IPS-18c (cell line): Measurements from ENCODE around the gene SUGP1.

Experiments
- H3K4me3 ChIP-seq: 2 replicates; pipeline ENCODE4 v1.7.0; 2013; ENCODE audit warnings: low read depth, mild to moderate bottlenecking, low read length, moderate library complexity; ENCODE audit not compliant: insufficient read depth
- H3K9me3 ChIP-seq: one replicate; pipeline ENCODE4 v1.6.1; 2013; ENCODE audit warnings: mild to moderate bottlenecking, low read length, moderate library complexity; ENCODE audit not compliant: control insufficient read depth, insufficient read depth

Gene SUGP1

GRCh38 chr19:19316082-19316481 lies 4.2 kb downstream of the SUGP1 start:
- Histone ChIP-seq H3K4me3 (no peak overlapping the region), H3K9me3 (peaks cover 3% of the 10 kb centered on the region)

DNA sequence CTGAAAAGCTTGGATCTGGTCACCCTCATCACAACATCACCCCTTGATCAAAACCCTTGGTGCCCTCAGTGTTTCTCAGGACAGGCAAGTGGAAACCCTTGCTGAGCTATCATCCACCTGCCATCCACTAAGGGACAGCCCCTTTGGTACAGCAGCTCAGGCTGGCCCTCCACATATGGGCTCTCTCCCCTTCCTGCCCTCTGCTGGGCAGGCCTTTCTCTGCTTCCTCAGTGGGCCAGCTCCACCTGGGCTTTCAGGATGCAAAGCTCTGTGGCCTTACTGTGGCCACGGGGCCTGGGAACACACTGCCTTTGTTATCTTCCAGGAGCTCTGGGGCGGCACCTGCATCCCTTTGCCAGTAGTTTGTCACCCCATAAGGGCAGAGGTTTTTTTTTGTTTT lies 4.9 kb downstream of the SUGP1 start:
- H3K4me3 ChIP-seq: no peak overlapping the region

GRCh38 chr19:19308373-19308772 lies 11.9 kb downstream of the SUGP1 start:
- Histone ChIP-seq H3K4me3 (no peak overlapping the region), H3K9me3 (no peaks in the 10 kb centered on the region)

More for the DNA sequence above, 4.9 kb downstream of the SUGP1 start:
- peaks cover 3% of the 10 kb centered on the region for H3K9me3 ChIP-seq

DNA sequence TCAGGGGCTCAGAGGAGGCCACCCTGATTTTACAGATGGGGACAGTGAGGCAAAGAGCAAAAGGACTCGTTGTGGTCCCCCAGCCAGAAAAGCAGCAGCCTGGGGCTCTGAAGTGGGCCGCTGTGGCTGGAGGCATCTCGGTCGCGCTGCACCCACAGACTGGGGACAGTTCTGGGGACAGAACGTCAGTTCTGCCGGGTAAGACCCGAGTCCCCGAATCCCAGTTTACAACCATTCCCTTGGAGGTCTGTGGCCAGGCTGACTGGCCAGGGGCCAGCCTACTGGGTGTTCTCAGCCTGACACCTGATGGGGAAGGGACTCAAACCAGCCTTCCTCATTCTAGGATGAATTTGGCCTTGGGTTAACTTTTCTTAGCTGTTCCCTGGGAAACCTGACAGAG lies 14.1 kb downstream of the SUGP1 start:
- H3K9me3 ChIP-seq: no peaks in the 10 kb centered on the region
- H3K4me3 ChIP-seq: no peak overlapping the region

GRCh38 chr19:19305696-19306095 lies 14.6 kb downstream of the SUGP1 start:
- Histone ChIP-seq H3K9me3 (no peaks in the 10 kb centered on the region), H3K4me3 (no peak overlapping the region)

DNA sequence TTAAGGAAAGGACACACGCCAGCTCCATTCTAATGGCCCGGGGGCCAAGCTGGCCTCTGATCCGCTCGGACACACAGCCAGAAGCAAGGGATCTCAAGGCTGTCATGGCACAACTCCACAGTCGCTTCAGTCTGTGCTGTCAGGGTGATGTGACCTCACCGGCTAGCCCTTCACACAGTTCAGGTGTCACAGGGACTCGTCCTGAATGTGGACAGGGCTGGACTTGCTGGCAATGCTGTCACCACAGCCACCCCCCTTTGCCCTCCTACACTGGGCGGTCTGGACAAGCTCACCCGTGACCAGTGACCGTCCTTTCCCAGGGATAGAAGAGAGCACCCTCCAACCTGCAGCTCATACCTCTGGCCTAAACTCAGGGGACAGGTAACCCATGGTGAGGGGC lies 15.2 kb downstream of the SUGP1 start:
- no peaks in the 10 kb centered on the region for H3K9me3 ChIP-seq
- no peak overlapping the region for H3K4me3 ChIP-seq

GRCh38 chr19:19304186-19304965 lies 15.9 kb downstream of the SUGP1 start:
- H3K9me3 ChIP-seq: no peaks in the 10 kb centered on the region

DNA sequence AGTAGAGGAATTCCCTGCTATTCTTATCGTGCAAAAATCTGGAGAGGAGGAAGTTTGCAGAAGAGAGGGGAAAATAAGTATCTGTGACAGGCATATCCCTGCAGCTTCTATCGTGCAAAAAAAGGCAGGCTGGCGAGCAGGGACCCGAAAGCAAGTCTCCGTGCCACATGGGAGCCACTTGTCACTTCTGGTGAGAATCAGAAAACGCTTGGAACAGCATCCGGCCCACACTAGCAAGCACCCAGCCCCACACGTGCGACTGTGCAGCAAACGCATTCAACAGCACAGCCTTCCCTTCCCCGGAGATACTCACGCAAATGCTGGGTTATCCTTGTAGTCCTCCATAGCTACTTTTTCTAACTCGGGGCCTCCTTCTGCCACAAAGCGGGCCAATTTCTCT lies 16.9 kb downstream of the SUGP1 start:
- Histone ChIP-seq H3K9me3 (no peaks in the 10 kb centered on the region), H3K4me3 (no peak overlapping the region)

More at GRCh38 chr19:19304186-19304965, 15.9 kb downstream of the SUGP1 start:
- H3K4me3 ChIP-seq: no peak overlapping the region

DNA sequence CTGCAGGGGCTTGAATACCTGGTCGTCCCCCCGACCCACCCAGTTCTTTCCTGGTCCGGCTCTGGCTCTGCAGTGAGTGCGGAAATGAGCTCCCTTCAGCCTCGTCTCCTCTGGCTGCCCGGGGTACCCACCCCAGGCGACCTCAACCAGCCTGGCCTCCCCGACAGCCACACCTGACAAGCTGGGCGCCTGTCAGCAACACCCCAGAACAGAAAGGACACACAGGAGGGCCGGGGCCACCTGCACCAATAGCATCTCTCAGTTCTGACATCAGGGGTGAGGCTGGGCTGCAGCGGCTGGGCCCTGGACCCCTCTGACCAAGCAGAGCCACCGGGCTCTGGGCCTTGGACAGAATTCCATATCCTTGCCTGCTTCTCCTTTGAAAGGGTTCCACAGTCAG lies 19.7 kb downstream of the SUGP1 start:
- no peaks in the 10 kb centered on the region for H3K9me3 ChIP-seq
- H3K4me3 ChIP-seq: no peak overlapping the region

DNA sequence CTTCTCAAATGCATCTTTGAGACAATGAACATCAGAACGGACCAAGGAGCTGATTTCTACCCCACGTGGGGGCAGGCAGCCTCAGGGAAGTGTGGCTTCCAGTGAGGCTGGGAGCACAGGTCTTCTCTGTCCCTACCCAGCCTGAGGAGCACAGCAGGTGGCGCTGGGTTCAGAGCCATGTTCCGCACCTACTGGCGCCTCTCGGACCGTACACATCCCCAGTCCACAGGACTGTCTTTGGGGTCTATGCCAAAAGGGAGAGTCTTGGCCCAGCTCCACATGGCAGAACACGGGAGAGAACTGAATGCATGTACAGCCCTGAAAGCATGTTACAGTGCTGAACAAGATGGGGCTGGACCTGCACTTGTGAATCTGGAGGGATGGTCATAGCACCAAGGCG lies 22.6 kb downstream of the SUGP1 start:
- Histone ChIP-seq H3K4me3 (no peak overlapping the region), H3K9me3 (no peaks in the 10 kb centered on the region)

DNA sequence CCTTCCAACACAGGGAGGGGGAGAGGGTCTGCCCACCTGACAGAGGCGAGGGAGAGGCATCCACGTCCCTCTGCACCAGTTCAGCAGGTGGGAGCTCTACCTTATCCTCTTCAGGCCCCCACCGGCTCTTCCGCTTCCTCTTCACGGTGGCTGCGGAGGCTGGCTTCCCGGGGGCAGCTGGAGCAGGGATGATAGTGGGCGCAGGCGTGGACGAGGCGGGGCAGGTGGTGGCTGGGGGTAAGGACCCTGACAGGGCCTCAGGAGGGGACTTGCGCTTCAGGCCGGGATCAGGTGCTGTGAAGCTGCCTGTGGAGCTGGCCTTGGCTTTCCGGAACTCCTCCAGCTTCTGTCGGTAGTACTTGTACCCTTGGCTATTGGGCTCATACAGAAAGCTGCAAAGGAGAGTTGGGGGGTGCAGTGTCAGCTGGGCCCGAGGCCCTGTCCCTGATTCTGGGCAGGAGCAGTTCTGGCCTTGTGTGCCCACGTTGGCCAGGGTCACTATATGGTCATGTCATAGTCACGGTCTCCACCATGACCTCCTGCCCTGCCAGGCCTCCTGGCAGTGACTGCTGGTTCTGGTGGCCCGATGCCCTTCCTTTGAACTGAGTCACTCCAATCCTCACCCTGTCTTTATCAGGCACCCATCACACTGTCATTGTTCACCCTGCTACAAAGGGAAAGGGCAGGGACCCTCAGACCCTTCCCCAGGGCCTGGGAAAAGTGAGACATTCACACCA lies 23.2 kb downstream of the SUGP1 start:
- no peak overlapping the region for H3K4me3 ChIP-seq
- no peaks in the 10 kb centered on the region for H3K9me3 ChIP-seq

- Histone ChIP-seq H3K4me3 (no peak overlapping the region), H3K9me3 (no peaks in the 10 kb centered on the region)
Measured at GRCh38 chr19:19294914-19295313, 25.4 kb downstream of the SUGP1 start.

- H3K9me3 ChIP-seq: no peaks in the 10 kb centered on the region
- no peak overlapping the region for H3K4me3 ChIP-seq
Measured at GRCh38 chr19:19292607-19293006, 27.7 kb downstream of the SUGP1 start.

- H3K4me3 ChIP-seq: no peak overlapping the region
Measured at GRCh38 chr19:19285686-19286085, 34.6 kb downstream of the SUGP1 start.

GRCh38 chr19:19280561-19280960 lies 39.7 kb downstream of the SUGP1 start:
- Histone ChIP-seq H3K4me3 (no peak overlapping the region), H3K9me3 (no peaks in the 10 kb centered on the region)

More at GRCh38 chr19:19285686-19286085, 34.6 kb downstream of the SUGP1 start:
- no peaks in the 10 kb centered on the region for H3K9me3 ChIP-seq

DNA sequence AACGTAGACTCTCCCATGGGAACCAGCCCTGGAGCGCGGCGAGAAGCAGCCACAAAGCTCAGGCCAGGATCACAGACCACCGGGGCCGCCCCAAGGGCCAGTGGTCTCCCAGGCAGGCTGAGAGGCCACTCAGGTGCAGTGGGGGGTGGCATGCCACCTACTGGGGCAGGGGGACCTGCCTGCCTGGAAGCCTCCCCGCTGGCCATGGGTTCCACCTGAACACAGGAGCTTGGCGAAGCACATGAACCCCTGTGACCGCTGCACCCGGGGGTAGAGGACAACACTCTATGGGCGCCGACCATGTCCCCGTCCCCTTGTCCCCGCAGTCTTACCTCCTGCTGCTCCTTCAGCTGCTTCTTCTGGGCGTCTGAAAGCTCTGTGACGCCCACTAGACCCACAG lies 40.5 kb downstream of the SUGP1 start:
- Histone ChIP-seq H3K9me3 (no peaks in the 10 kb centered on the region), H3K4me3 (no peak overlapping the region)

GRCh38 chr19:19279062-19279612 lies 41.2 kb downstream of the SUGP1 start:
- Histone ChIP-seq H3K9me3 (peaks cover 2% of the 10 kb centered on the region), H3K4me3 (no peak overlapping the region)

GRCh38 chr19:19278315-19278714 lies 42.0 kb downstream of the SUGP1 start:
- peaks cover 2% of the 10 kb centered on the region for H3K9me3 ChIP-seq
- no peak overlapping the region for H3K4me3 ChIP-seq
